ENCODE results near the gene HINFP.

DNA sequence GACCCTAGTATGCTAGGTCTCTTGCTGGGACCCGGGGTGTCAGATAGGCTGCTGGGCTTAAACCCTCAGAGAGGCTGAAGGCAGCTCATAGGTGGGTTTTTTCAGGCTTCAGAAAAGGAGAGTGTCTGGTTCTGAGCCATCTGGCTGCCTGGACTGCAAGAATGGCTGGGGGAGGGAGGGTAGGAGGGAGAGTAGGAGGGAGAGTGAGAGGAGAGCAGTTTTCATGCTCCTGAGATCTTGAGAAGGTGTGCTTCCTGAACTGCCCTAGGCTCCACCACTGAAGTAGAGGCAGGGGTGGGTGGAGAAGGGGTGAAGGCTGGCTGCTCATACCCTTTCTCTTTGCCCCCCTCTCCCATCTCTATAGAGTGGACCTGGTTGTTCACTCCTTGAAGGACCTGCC, 32.1 kb upstream of the HINFP start:
- TF ChIP-seq, protein P1, sequence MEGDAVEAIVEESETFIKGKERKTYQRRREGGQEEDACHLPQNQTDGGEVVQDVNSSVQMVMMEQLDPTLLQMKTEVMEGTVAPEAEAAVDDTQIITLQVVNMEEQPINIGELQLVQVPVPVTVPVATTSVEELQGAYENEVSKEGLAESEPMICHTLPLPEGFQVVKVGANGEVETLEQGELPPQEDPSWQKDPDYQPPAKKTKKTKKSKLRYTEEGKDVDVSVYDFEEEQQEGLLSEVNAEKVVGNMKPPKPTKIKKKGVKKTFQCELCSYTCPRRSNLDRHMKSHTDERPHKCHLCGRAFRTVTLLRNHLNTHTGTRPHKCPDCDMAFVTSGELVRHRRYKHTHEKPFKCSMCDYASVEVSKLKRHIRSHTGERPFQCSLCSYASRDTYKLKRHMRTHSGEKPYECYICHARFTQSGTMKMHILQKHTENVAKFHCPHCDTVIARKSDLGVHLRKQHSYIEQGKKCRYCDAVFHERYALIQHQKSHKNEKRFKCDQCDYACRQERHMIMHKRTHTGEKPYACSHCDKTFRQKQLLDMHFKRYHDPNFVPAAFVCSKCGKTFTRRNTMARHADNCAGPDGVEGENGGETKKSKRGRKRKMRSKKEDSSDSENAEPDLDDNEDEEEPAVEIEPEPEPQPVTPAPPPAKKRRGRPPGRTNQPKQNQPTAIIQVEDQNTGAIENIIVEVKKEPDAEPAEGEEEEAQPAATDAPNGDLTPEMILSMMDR (IDR thresholded peaks at IDR 0.05), result no peak
- TF ChIP-seq POLR2A (IDR thresholded peaks at IDR 0.05), result no peak

Measured in body of pancreas (tissue), 4 donors.